ENCODE measurements around the gene OR5M11.
"Not testable (repeated sequence)": the region's sequence is repeated elsewhere in the genome, so short reads cannot be mapped to it uniquely, and the experiment has no call there.

Gene OR5M11

GRCh38 chr11:56554691-56555090 is 11.6 kb upstream of the OR5M11 start:
- not testable (repeated sequence) for H4K12ac ChIP-seq (ENCODE audit: low read depth, low read length); H3K4me2 ChIP-seq (ENCODE audit: low read length); H3K4me3 ChIP-seq (ENCODE audit: low read depth, low read length); H2BK5ac ChIP-seq (ENCODE audit: low read depth, low read length, poor library complexity); H4K8ac ChIP-seq (ENCODE audit: low read depth, low read length); H2BK120ac ChIP-seq (ENCODE audit: insufficient read depth, low read length, poor library complexity); H3K23ac ChIP-seq (ENCODE audit: low read length); H2BK12ac ChIP-seq (ENCODE audit: low read length); H3K4me1 ChIP-seq (ENCODE audit: control insufficient read depth in 1 of 2, insufficient read depth in 2 of 2, low read length in 2 of 2); H3K9ac ChIP-seq (ENCODE audit: low read length); H3K14ac ChIP-seq (ENCODE audit: low read length); H3K4ac ChIP-seq (ENCODE audit: low read depth, low read length); H3K79me1 ChIP-seq (ENCODE audit: low read length); H4K91ac ChIP-seq (ENCODE audit: low read depth, low read length); H3K27ac ChIP-seq (ENCODE audit: low read depth, low read length); H3K79me2 ChIP-seq (ENCODE audit: control insufficient read depth, insufficient read depth, low read length, poor library complexity); H3K27me3 ChIP-seq (ENCODE audit: insufficient read depth, low read length); H3K18ac ChIP-seq (ENCODE audit: low read length); H2AK5ac ChIP-seq (ENCODE audit: low read length); DNase-seq; H3K36me3 ChIP-seq (ENCODE audit: control insufficient read depth in 1 of 2, insufficient read depth in 2 of 2, low read length in 2 of 2); H2AFZ ChIP-seq (ENCODE audit: insufficient read depth, low read length, poor library complexity); H3K9me3 ChIP-seq (ENCODE audit: insufficient read depth, low read depth, low read length)
- WGBS (ENCODE audit: extremely low coverage, insufficient coverage, insufficient read length): no CpG with 5 or more reads among the region's 13 CpGs

GRCh38 chr11:56545531-56545930 is 2.5 kb upstream of the OR5M11 start:
- H2BK12ac ChIP-seq (ENCODE audit: low read length): no peak overlapping the region
- WGBS (ENCODE audit: extremely low coverage, insufficient coverage, insufficient read length): no CpG with 5 or more reads among the region's 6 CpGs
- DNase-seq: no peak
- no peaks in the 10 kb centered on the region for H3K79me1 ChIP-seq (ENCODE audit: low read length)
- no peak overlapping the region for H2BK5ac ChIP-seq (ENCODE audit: low read depth, low read length, poor library complexity)
- no peak overlapping the region for H2AK5ac ChIP-seq (ENCODE audit: low read length)
- no peak overlapping the region for H4K8ac ChIP-seq (ENCODE audit: low read depth, low read length)
- H3K18ac ChIP-seq (ENCODE audit: low read length): no peak overlapping the region
- peaks cover 4% of the 10 kb centered on the region for H3K9me3 ChIP-seq (ENCODE audit: insufficient read depth, low read depth, low read length)
- no peak overlapping the region for H3K4me2 ChIP-seq (ENCODE audit: low read length)
- no peak overlapping the region for H3K27ac ChIP-seq (ENCODE audit: low read depth, low read length)
- no peak overlapping the region for H2BK120ac ChIP-seq (ENCODE audit: insufficient read depth, low read length, poor library complexity)
- no peak overlapping the region for H2AFZ ChIP-seq (ENCODE audit: insufficient read depth, low read length, poor library complexity)
- no peaks in the 10 kb centered on the region for H3K36me3 ChIP-seq (ENCODE audit: control insufficient read depth in 1 of 2, insufficient read depth in 2 of 2, low read length in 2 of 2)
- H4K12ac ChIP-seq (ENCODE audit: low read depth, low read length): no peak overlapping the region
- H3K23ac ChIP-seq (ENCODE audit: low read length): no peak overlapping the region
- H3K4me1 ChIP-seq (ENCODE audit: control insufficient read depth in 1 of 2, insufficient read depth in 2 of 2, low read length in 2 of 2): no peaks in the 10 kb centered on the region
- no peak overlapping the region for H4K91ac ChIP-seq (ENCODE audit: low read depth, low read length)
- no peak overlapping the region for H3K4ac ChIP-seq (ENCODE audit: low read depth, low read length)
- H3K9ac ChIP-seq (ENCODE audit: low read length): no peak overlapping the region
- H3K79me2 ChIP-seq (ENCODE audit: control insufficient read depth, insufficient read depth, low read length, poor library complexity): no peaks in the 10 kb centered on the region
- H3K27me3 ChIP-seq (ENCODE audit: insufficient read depth, low read length): no peaks in the 10 kb centered on the region
- H3K4me3 ChIP-seq (ENCODE audit: low read depth, low read length): no peak overlapping the region
- no peak overlapping the region for H3K14ac ChIP-seq (ENCODE audit: low read length)

- Histone ChIP-seq H3K4me2 (ENCODE audit: low read length) (no peak overlapping the region), H3K18ac (ENCODE audit: low read length) (no peak overlapping the region), H4K8ac (ENCODE audit: low read depth, low read length) (no peak overlapping the region), H3K4me3 (ENCODE audit: low read depth, low read length) (no peak overlapping the region), H3K27ac (ENCODE audit: low read depth, low read length) (no peak overlapping the region), H2AK5ac (ENCODE audit: low read length) (no peak overlapping the region), H3K36me3 (ENCODE audit: control insufficient read depth in 1 of 2, insufficient read depth in 2 of 2, low read length in 2 of 2) (no peaks in the 10 kb centered on the region), H3K23ac (ENCODE audit: low read length) (no peak overlapping the region), H2BK120ac (ENCODE audit: insufficient read depth, low read length, poor library complexity) (no peak overlapping the region), H3K14ac (ENCODE audit: low read length) (no peak overlapping the region), H3K27me3 (ENCODE audit: insufficient read depth, low read length) (no peaks in the 10 kb centered on the region), H3K79me2 (ENCODE audit: control insufficient read depth, insufficient read depth, low read length, poor library complexity) (no peaks in the 10 kb centered on the region), H3K4ac (ENCODE audit: low read depth, low read length) (no peak overlapping the region), H2AFZ (ENCODE audit: insufficient read depth, low read length, poor library complexity) (no peak overlapping the region), H3K9ac (ENCODE audit: low read length) (no peak overlapping the region), H3K9me3 (ENCODE audit: insufficient read depth, low read depth, low read length) (peaks cover 4% of the 10 kb centered on the region), H3K4me1 (ENCODE audit: control insufficient read depth in 1 of 2, insufficient read depth in 2 of 2, low read length in 2 of 2) (no peaks in the 10 kb centered on the region), H2BK12ac (ENCODE audit: low read length) (no peak overlapping the region), H2BK5ac (ENCODE audit: low read depth, low read length, poor library complexity) (no peak overlapping the region), H4K91ac (ENCODE audit: low read depth, low read length) (no peak overlapping the region), H4K12ac (ENCODE audit: low read depth, low read length) (no peak overlapping the region), H3K79me1 (ENCODE audit: low read length) (no peaks in the 10 kb centered on the region)
- WGBS (ENCODE audit: extremely low coverage, insufficient coverage, insufficient read length): no CpG with 5 or more reads among the region's 1 CpG
- no peak for DNase-seq
Observed at GRCh38 chr11:56543739-56544138, 682 bp upstream of the OR5M11 start.

GRCh38 chr11:56533054-56533740 is 9.9 kb downstream of the OR5M11 start:
- no CpG with 5 or more reads among the region's 3 CpGs for WGBS (ENCODE audit: extremely low coverage, insufficient coverage, insufficient read length)

More at GRCh38 chr11:56533054-56533740, 9.9 kb downstream of the OR5M11 start:
- H3K79me1 ChIP-seq (ENCODE audit: low read length): no peaks in the 10 kb centered on the region
- H4K8ac ChIP-seq (ENCODE audit: low read depth, low read length): no peak overlapping the region
- H3K79me2 ChIP-seq (ENCODE audit: control insufficient read depth, insufficient read depth, low read length, poor library complexity): no peaks in the 10 kb centered on the region
- no peaks in the 10 kb centered on the region for H3K36me3 ChIP-seq (ENCODE audit: control insufficient read depth in 1 of 2, insufficient read depth in 2 of 2, low read length in 2 of 2)
- no peak overlapping the region for H3K27ac ChIP-seq (ENCODE audit: low read depth, low read length)
- no peak overlapping the region for H2BK12ac ChIP-seq (ENCODE audit: low read length)
- H3K18ac ChIP-seq (ENCODE audit: low read length): no peak overlapping the region
- H4K12ac ChIP-seq (ENCODE audit: low read depth, low read length): no peak overlapping the region
- no peak overlapping the region for H2BK5ac ChIP-seq (ENCODE audit: low read depth, low read length, poor library complexity)
- no peak overlapping the region for H2BK120ac ChIP-seq (ENCODE audit: insufficient read depth, low read length, poor library complexity)
- no peak for DNase-seq
- H4K91ac ChIP-seq (ENCODE audit: low read depth, low read length): no peak overlapping the region
- no peak overlapping the region for H2AK5ac ChIP-seq (ENCODE audit: low read length)
- H3K4me3 ChIP-seq (ENCODE audit: low read depth, low read length): no peak overlapping the region
- no peak overlapping the region for H3K9ac ChIP-seq (ENCODE audit: low read length)
- H3K9me3 ChIP-seq (ENCODE audit: insufficient read depth, low read depth, low read length): no peaks in the 10 kb centered on the region
- no peak overlapping the region for H3K23ac ChIP-seq (ENCODE audit: low read length)
- no peaks in the 10 kb centered on the region for H3K27me3 ChIP-seq (ENCODE audit: insufficient read depth, low read length)
- H3K4me1 ChIP-seq (ENCODE audit: control insufficient read depth in 1 of 2, insufficient read depth in 2 of 2, low read length in 2 of 2): no peaks in the 10 kb centered on the region
- no peak overlapping the region for H3K4me2 ChIP-seq (ENCODE audit: low read length)
- no peak overlapping the region for H3K4ac ChIP-seq (ENCODE audit: low read depth, low read length)
- H3K14ac ChIP-seq (ENCODE audit: low read length): no peak overlapping the region
- H2AFZ ChIP-seq (ENCODE audit: insufficient read depth, low read length, poor library complexity): no peak overlapping the region
